Thyroid gland (tissue), 4 donors: Measurements from ENCODE around the gene PARD6A.

ENCODE experiments used
- CTCF ChIP-seq, 6 experiments: fragments of 200-600 bp in 3 of 6; fragments of 450-650 bp in 3 of 6; sonication (generic) in 3 of 6; IDR thresholded peaks; one replicate each; pipeline ENCODE4 v1.5.1; 2016 to 2019; ENCODE audit warnings: antibody characterized with exemption in 6 of 6, mild to moderate bottlenecking in 2 of 6, inconsistent platforms in 1 of 6, moderate library complexity in 1 of 6
- POLR2A ChIP-seq, 2 donors: fragments of 450-650 bp; IDR thresholded peaks; one replicate each; pipeline ENCODE4 v1.6.1; 2017; ENCODE audit warnings: antibody characterized with exemption in 2 of 2, mild to moderate bottlenecking in 2 of 2, moderate library complexity in 1 of 2

DNA sequence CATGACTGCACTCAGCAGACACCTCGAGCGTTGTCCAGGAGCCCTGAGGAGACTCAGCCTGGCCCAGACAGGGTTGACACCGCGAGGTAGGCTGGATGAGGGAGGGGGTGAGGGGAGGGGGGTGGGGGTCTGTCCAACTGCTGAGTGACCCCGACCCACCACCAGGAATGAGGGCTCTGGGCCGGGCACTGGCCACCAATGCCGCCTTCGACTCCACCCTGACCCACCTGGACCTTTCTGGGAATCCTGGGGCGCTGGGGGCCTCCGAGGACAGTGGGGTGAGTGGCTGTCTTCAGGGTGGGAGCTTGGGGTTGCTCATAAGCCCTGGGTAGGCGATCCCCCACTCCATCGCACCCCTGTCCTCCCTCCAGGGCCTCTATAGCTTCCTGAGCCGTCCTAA lies 13.1 kb upstream of the PARD6A start:
- TF ChIP-seq CTCF (IDR thresholded peaks at IDR 0.05): no peak
- no peak for TF ChIP-seq POLR2A (IDR thresholded peaks at IDR 0.05)
